Neural cell (in vitro differentiated cells): ENCODE measurements around the gene RSU1. TPM values are rescaled to one million over a fixed set of nuclear protein-coding genes. Genes with fewer than 3 reads are reported as not detected.

Source experiments
- H2AFZ ChIP-seq: fragments of 200-600, 300-800 bp; sonication (generic), shearing (Covaris generic); 2 replicates; pipeline ENCODE4 v1.6.0; 2014; ENCODE audit warnings: low read depth, mild to moderate bottlenecking, antibody characterized with exemption, low read length, moderate library complexity
- H3F3A ChIP-seq: fragments of 200-600 bp; shearing (Covaris generic); 2 replicates; pipeline ENCODE4 v1.6.1; 2016; ENCODE audit warnings: mild to moderate bottlenecking, moderate library complexity, mixed read lengths, antibody characterized with exemption, low read length; ENCODE audit not compliant: insufficient read depth, poor library complexity, severe bottlenecking
- H3K27ac ChIP-seq: fragments of 200-600, 300-800 bp; sonication (generic), shearing (Covaris generic); 2 replicates; pipeline ENCODE4 v1.5.1; 2014; ENCODE audit warnings: mild to moderate bottlenecking, low read length, moderate library complexity
- H3K27me3 ChIP-seq: fragments of 300-800, 200-600 bp; sonication (generic), shearing (Covaris generic); 2 replicates; pipeline ENCODE4 v1.6.0; 2014; ENCODE audit warnings: mild to moderate bottlenecking, low read depth, low read length, moderate library complexity; ENCODE audit not compliant: insufficient read depth
- H3K36me3 ChIP-seq: fragments of 300-800, 200-600 bp; sonication (generic), shearing (Covaris generic); 2 replicates; pipeline ENCODE4 v1.5.1; 2014; ENCODE audit warnings: mild to moderate bottlenecking, antibody characterized with exemption, low read length, moderate library complexity; ENCODE audit not compliant: insufficient read depth
- H3K4me2 ChIP-seq: fragments of 300-800, 200-600 bp; sonication (generic), shearing (Covaris generic); 2 replicates; pipeline ENCODE4 v1.6.0; 2014; ENCODE audit warnings: mild to moderate bottlenecking, low read length
- H3K4me3 ChIP-seq: fragments of 300-800, 200-600 bp; sonication (generic), shearing (Covaris generic); 2 replicates; pipeline ENCODE4 v1.5.1; 2014; ENCODE audit warnings: mild to moderate bottlenecking, low read length, moderate library complexity
- H3K79me2 ChIP-seq: fragments of 200-600 bp; shearing (Covaris generic); replicated peaks from 2 replicates; pipeline ENCODE4 v1.6.0; 2014; ENCODE audit warnings: mild to moderate bottlenecking, low read length, moderate library complexity; ENCODE audit not compliant: insufficient read depth
- H3K9ac ChIP-seq: fragments of 300-800, 200-600 bp; sonication (generic), shearing (Covaris generic); 2 replicates; pipeline ENCODE4 v1.6.1; 2016; ENCODE audit warnings: mild to moderate bottlenecking, low read length, mixed read lengths
- H3K9me2 ChIP-seq: fragments of 200-600 bp; shearing (Covaris generic); 2 replicates; pipeline ENCODE4 v1.6.1; 2016; ENCODE audit warnings: mild to moderate bottlenecking, low read length, mixed read lengths; ENCODE audit not compliant: insufficient read depth
- H3K9me3 ChIP-seq: fragments of 200-600, 300-800 bp; sonication (generic), shearing (Covaris generic); 2 replicates; pipeline ENCODE4 v1.6.1; 2016; ENCODE audit warnings: mild to moderate bottlenecking, mixed run types, low read length, moderate library complexity, mixed read lengths
- H4K20me1 ChIP-seq: fragments of 200-600 bp; shearing (Covaris generic); 2 replicates; pipeline ENCODE4 v1.6.1; 2016; ENCODE audit warnings: mild to moderate bottlenecking, mixed run types; ENCODE audit not compliant: insufficient read depth
- EP300 ChIP-seq: fragments of 450-650 bp; conservative IDR thresholded peaks from 2 replicates; pipeline ENCODE4 v1.6.1; 2014; ENCODE audit warnings: antibody characterized with exemption, mild to moderate bottlenecking, moderate library complexity; ENCODE audit not compliant: poor library complexity, severe bottlenecking
- EZH2 ChIP-seq: fragments of 200-600, 300-800 bp; shearing (Covaris generic), sonication (generic); IDR thresholded peaks from 2 replicates; pipeline ENCODE4 v1.6.1; 2014; ENCODE audit warnings: antibody characterized with exemption, low read length, borderline replicate concordance, mild to moderate bottlenecking; ENCODE audit not compliant: insufficient read depth, poor library complexity, severe bottlenecking
- MXI1 ChIP-seq: fragments of 450-650 bp; conservative IDR thresholded peaks from 2 replicates; pipeline ENCODE4 v1.6.1; 2014; ENCODE audit warnings: antibody characterized with exemption, mild to moderate bottlenecking; ENCODE audit not compliant: poor library complexity, severe bottlenecking
- POLR2AphosphoS5 ChIP-seq: IDR thresholded peaks from 2 replicates; pipeline ENCODE4 v1.6.1; 2012
- RAD21 ChIP-seq: fragments of 450-650 bp; conservative IDR thresholded peaks from 2 replicates; pipeline ENCODE4 v1.6.1; 2014; ENCODE audit warnings: antibody characterized with exemption, mild to moderate bottlenecking, moderate library complexity
- REST ChIP-seq: IDR thresholded peaks from 2 replicates; pipeline ENCODE4 v1.6.1; 2012; ENCODE audit warnings: borderline replicate concordance
- SMC3 ChIP-seq: fragments of 450-650 bp; conservative IDR thresholded peaks from 2 replicates; pipeline ENCODE4 v1.6.1; 2014; ENCODE audit warnings: antibody characterized with exemption, mild to moderate bottlenecking, moderate library complexity; ENCODE audit not compliant: poor library complexity
- TAF1 ChIP-seq: IDR thresholded peaks from 2 replicates; pipeline ENCODE4 v1.6.1; 2012; ENCODE audit warnings: low read depth
- polyA plus RNA-seq: library from polyadenylated mRNA; depleted of rRNA; stranded (reverse); fragments of >200 nt; gene quantifications from 2 replicates; pipeline ENCODE4 v1.2.3, GENCODE V29; 2014
- TF ChIP-seq, protein P1 (sequence below): fragments of 450-650 bp; IDR thresholded peaks from 2 replicates; pipeline ENCODE4 v1.5.1; 2014; ENCODE audit warnings: antibody characterized with exemption, mild to moderate bottlenecking, moderate library complexity; ENCODE audit not compliant: poor library complexity, severe bottlenecking

The RSU1 gene
- polyA plus RNA-seq, 1 donor from 2014 or later, result 18.7 TPM

DNA sequence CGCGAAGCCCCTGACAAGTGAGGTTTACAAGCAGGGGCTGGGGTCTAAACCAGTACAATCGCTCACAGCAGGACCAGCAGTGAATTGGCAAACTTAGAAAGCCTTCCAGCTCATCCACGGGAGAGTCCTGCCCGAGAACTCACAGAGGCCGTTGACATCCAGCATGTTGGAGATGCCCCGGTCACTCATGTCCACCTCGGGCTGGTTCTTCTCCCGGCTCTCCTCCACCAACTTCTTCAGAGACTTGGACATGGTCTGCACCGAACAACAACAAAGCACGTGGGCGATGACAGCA is 447 bp downstream of the RSU1 start:
- H3K27me3 ChIP-seq, result no peaks in the 10 kb centered on the region
- peak overlapping the region; percentile 91 for H3K9ac ChIP-seq
- H3K27ac ChIP-seq, result peak overlapping the region; percentile 83
- H3K79me2 ChIP-seq, result peaks cover 5% of the 10 kb centered on the region
- peak overlapping the region; percentile 66 for H2AFZ ChIP-seq
- H3K4me3 ChIP-seq, result peak overlapping the region; percentile 74
- H4K20me1 ChIP-seq, result no peaks in the 10 kb centered on the region
- TF ChIP-seq POLR2AphosphoS5 (no peak), RAD21 (peak; percentile 16), SMC3 (no peak), TAF1 (no peak), REST (no peak), MXI1 (no peak), EZH2 (no peak)
- no peaks in the 10 kb centered on the region for H3K9me3 ChIP-seq
- H3K9me2 ChIP-seq, result no peaks in the 10 kb centered on the region
- peak overlapping the region; percentile 83 for H3K4me2 ChIP-seq
- no peaks in the 10 kb centered on the region for H3F3A ChIP-seq
- H3K36me3 ChIP-seq, result no peaks in the 10 kb centered on the region

DNA sequence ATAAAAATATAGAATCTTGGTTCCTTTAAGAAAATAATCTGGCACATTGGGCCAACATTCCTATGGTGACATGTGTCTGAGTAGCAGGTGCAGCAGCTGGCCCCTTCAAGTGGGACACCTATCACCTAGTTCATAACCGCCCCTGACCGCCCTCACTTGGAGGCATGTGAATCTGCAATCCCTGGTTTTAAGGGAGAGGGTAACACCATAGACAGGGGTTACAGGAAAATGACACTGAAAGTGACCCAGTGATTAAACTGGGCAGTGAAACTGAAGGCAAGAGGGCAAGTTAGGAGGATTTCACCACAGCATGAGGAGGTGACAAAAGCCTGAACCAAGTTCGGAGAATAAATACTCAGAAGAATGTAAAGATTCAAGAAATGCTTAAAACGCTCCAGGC is 1.1 kb downstream of the RSU1 start:
- no peak for TF ChIP-seq EZH2
- TF ChIP-seq POLR2AphosphoS5, result no peak
- TF ChIP-seq SMC3, result no peak
- TF ChIP-seq EP300, result no peak
- no peak for TF ChIP-seq RAD21
- Histone ChIP-seq H3K79me2 (peaks cover 5% of the 10 kb centered on the region), H3K27me3 (no peaks in the 10 kb centered on the region), H3K4me3 (peak overlapping the region; percentile 74), H3K4me2 (no peak overlapping the region), H3K9me2 (no peaks in the 10 kb centered on the region), H2AFZ (no peak overlapping the region), H4K20me1 (no peaks in the 10 kb centered on the region), H3K9ac (peak overlapping the region; percentile 91), H3K36me3 (no peaks in the 10 kb centered on the region), H3F3A (no peaks in the 10 kb centered on the region), H3K27ac (no peak overlapping the region), H3K9me3 (no peaks in the 10 kb centered on the region)

GRCh38 chr10:16814012-16814411 is 3.2 kb downstream of the RSU1 start:
- peaks cover 5% of the 10 kb centered on the region for H3K79me2 ChIP-seq

More at GRCh38 chr10:16814012-16814411, 3.2 kb downstream of the RSU1 start:
- Histone ChIP-seq H3K4me2 (no peak overlapping the region), H3K9me3 (no peaks in the 10 kb centered on the region), H3K9me2 (no peaks in the 10 kb centered on the region), H3K36me3 (no peaks in the 10 kb centered on the region), H3K27me3 (no peaks in the 10 kb centered on the region), H3K27ac (no peak overlapping the region), H2AFZ (no peak overlapping the region), H3F3A (no peaks in the 10 kb centered on the region), H3K4me3 (no peak overlapping the region), H3K9ac (no peak overlapping the region), H4K20me1 (no peaks in the 10 kb centered on the region)
- no peak for TF ChIP-seq MXI1
- TF ChIP-seq REST, result no peak
- TF ChIP-seq RAD21, result no peak
- no peak for TF ChIP-seq POLR2AphosphoS5
- TF ChIP-seq SMC3, result no peak
- no peak for TF ChIP-seq TAF1
- TF ChIP-seq, protein P1, sequence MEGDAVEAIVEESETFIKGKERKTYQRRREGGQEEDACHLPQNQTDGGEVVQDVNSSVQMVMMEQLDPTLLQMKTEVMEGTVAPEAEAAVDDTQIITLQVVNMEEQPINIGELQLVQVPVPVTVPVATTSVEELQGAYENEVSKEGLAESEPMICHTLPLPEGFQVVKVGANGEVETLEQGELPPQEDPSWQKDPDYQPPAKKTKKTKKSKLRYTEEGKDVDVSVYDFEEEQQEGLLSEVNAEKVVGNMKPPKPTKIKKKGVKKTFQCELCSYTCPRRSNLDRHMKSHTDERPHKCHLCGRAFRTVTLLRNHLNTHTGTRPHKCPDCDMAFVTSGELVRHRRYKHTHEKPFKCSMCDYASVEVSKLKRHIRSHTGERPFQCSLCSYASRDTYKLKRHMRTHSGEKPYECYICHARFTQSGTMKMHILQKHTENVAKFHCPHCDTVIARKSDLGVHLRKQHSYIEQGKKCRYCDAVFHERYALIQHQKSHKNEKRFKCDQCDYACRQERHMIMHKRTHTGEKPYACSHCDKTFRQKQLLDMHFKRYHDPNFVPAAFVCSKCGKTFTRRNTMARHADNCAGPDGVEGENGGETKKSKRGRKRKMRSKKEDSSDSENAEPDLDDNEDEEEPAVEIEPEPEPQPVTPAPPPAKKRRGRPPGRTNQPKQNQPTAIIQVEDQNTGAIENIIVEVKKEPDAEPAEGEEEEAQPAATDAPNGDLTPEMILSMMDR, result no peak
- no peak for TF ChIP-seq EZH2
- TF ChIP-seq EP300, result no peak
